ENCODE data around the gene SYT13. TPM values are rescaled to one million over a fixed set of nuclear protein-coding genes. Genes with fewer than 3 reads are reported as not detected.
A peak's percentile ranks its signal among the peaks of the same experiment; 100 is the strongest.
"Not testable (repeated sequence)": the region's sequence is repeated elsewhere in the genome, so short reads cannot be mapped to it uniquely, and the experiment has no call there.

The SYT13 gene
- total and polyA plus RNA-seq, 9 donors, result 0.13 to 1.0 (median 0.43) TPM; not detected in 4

DNA sequence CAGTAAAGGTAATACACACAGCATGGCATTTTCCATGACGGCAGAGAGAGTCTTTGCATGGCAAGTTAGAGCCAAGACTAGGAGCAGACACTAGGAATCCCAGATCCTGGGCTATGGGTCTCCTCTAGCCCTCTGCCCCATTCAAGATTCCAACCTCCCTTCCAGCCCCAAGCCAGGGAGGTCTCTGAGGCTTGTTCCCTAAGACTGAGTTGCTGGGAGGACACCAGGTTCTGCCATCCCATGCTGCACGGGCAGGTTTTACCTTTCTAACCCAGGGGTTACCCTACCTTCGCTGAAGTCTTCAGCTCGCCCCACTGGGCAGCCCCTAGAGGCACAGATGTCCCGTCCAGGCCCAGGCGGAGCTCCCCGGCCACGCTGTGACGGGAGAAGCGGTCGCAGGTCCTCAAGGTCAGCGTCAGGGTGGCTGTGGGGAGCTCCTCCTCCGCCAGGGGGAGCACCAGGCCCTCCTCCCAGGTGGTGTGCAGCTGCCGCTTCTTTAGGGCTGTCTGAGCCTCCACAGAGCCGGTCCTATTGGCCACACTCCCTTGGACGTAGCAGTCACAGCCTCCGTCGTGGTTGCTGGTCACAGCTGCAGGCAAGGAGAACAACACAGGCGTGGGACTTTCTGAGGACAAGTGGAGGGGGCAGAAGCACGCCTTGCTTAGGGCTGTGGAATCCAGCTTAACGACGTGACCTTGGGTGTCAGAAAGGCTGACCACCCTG lies 33.8 kb downstream of the SYT13 start:
- WGBS, 3 donors, result 48 to 73% (median 64%) methylated on average over 18 to 22 of the region's 22 CpGs
- H3K27ac ChIP-seq, result no peak overlapping the region
- no peaks in the 10 kb centered on the region for H3K9me3 ChIP-seq
- no peaks in the 10 kb centered on the region for H3K36me3 ChIP-seq
- intact Hi-C loops (cut with DNase I), result loop anchor here in 1 of 4 donors (10.0 kb wide), 1 partner anchor 317 kb away; no protein-coding TSS in a partner anchor
- no peaks in the 10 kb centered on the region for H3K27me3 ChIP-seq
- H3K4me3 ChIP-seq, result no peak overlapping the region
- TF ChIP-seq, protein P1, sequence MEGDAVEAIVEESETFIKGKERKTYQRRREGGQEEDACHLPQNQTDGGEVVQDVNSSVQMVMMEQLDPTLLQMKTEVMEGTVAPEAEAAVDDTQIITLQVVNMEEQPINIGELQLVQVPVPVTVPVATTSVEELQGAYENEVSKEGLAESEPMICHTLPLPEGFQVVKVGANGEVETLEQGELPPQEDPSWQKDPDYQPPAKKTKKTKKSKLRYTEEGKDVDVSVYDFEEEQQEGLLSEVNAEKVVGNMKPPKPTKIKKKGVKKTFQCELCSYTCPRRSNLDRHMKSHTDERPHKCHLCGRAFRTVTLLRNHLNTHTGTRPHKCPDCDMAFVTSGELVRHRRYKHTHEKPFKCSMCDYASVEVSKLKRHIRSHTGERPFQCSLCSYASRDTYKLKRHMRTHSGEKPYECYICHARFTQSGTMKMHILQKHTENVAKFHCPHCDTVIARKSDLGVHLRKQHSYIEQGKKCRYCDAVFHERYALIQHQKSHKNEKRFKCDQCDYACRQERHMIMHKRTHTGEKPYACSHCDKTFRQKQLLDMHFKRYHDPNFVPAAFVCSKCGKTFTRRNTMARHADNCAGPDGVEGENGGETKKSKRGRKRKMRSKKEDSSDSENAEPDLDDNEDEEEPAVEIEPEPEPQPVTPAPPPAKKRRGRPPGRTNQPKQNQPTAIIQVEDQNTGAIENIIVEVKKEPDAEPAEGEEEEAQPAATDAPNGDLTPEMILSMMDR (IDR thresholded peaks at IDR 0.05), result no peak
- TF ChIP-seq EP300 (IDR thresholded peaks at IDR 0.05), result no peak
- TF ChIP-seq POLR2A (IDR thresholded peaks at IDR 0.05), result no peak
- no peaks in the 10 kb centered on the region for H3K4me1 ChIP-seq (ENCODE audit: insufficient read depth)
- peak in 2 of 5 donors; percentile 20 to 40 for DNase-seq

DNA sequence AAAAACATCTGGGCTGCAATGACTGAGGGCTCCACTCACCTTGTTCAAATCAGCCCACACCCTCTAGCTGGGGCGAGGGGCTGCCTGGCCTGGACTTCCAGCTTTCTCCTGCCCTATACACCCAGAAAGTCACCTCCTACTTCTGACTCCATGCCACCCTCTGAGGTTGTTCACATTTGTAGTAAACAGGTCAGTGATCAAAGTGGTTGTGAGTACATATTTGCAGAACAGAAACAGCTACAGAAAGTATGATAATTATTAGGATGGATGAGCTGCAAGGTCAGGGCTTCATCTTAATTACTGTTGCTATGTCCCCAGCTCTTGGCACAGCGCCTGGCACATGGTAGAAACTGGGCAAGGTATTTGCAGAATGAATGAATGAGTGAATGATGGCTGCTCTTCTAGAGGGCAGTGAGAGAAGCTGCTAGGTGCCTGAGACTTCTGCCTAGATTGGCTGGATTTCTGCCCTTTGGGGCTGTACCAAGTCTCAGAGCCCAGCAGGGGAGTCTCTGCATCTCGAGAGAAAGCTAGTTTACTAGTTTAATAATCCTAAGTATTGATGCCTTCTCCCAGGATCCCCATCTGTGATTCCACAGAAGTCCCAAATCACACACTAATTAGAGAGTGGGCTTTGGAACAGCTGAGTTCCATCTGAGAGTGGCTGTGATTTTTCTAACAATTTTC lies 36.0 kb downstream of the SYT13 start:
- Histone ChIP-seq H3K36me3 (no peaks in the 10 kb centered on the region), H3K27me3 (no peaks in the 10 kb centered on the region), H3K9me3 (no peaks in the 10 kb centered on the region), H3K27ac (no peak overlapping the region), H3K4me1 (ENCODE audit: insufficient read depth) (no peaks in the 10 kb centered on the region), H3K4me3 (no peak overlapping the region)
- intact Hi-C loops (cut with DNase I), result loop anchor here in 1 of 4 donors (10.0 kb wide), 1 partner anchor 315 kb away; no protein-coding TSS in a partner anchor
- 30 to 46% (median 33%) methylated on average over 3 of the region's 3 CpGs for WGBS, 3 donors
- DNase-seq, result no peak
- TF ChIP-seq POLR2A (IDR thresholded peaks at IDR 0.05) (no peak), EP300 (IDR thresholded peaks at IDR 0.05) (no peak)
- TF ChIP-seq, protein P1 (IDR thresholded peaks at IDR 0.05), result no peak

DNA sequence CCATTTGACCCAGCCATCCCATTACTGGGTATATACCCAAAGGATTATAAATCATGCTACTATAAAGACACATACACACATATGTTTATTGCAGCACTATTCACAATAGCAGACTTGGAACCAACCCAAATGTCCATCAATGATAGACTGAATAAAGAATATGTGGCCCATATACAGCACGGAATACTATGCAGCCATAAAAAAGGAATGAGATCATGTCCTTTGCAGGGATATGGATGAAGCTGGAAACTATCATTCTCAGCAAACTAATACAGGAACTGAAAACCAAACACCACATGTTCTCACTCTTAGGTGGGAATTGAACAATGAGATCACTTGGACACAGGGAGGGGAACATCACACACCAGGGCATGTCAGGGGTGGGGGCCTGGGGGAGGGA lies 36.8 kb downstream of the SYT13 start:
- intact Hi-C loops (cut with DNase I); H3K36me3 ChIP-seq; DNase-seq; H3K4me3 ChIP-seq; H3K9me3 ChIP-seq; H3K27ac ChIP-seq; H3K4me1 ChIP-seq (ENCODE audit: insufficient read depth); H3K27me3 ChIP-seq: not testable (repeated sequence)
- 87 to 96% (median 91%) methylated on average over 1 of the region's 1 CpG for WGBS, 3 donors

DNA sequence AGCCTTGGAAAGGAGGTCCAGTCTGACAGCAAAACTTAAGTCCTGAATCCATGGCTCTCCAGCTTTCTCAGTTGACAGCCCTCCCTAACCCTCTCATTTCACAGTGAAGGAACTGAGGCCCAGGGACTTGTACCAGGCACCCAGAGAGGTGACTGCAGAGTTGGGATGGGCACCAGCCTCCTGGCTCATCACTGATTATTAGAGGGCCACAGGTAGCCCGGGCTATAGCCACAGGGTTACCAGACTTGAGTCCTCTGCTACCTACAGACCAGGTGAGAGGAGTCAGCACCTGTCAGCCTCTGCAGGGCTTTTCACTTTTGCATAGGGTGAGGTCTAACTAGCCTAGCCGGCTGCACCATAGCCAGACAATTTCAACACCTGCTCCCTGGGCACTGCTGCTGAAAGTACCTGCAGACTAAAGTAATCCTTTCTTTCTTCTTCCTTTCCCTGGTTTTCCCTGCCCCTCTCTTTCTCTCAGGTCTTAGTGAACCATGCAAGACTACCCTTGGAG lies 37.6 kb downstream of the SYT13 start:
- TF ChIP-seq, protein P1 (IDR thresholded peaks at IDR 0.05), result no peak
- TF ChIP-seq EP300 (IDR thresholded peaks at IDR 0.05) (no peak), POLR2A (IDR thresholded peaks at IDR 0.05) (no peak)
- Histone ChIP-seq H3K36me3 (no peaks in the 10 kb centered on the region), H3K4me1 (ENCODE audit: insufficient read depth) (no peaks in the 10 kb centered on the region), H3K27ac (no peak overlapping the region), H3K9me3 (no peaks in the 10 kb centered on the region), H3K4me3 (no peak overlapping the region), H3K27me3 (no peaks in the 10 kb centered on the region)
- WGBS, 3 donors, result 79 to 91% (median 89%) methylated on average over 2 of the region's 2 CpGs
- intact Hi-C loops (cut with DNase I), result no loop called here
- DNase-seq, result no peak

DNA sequence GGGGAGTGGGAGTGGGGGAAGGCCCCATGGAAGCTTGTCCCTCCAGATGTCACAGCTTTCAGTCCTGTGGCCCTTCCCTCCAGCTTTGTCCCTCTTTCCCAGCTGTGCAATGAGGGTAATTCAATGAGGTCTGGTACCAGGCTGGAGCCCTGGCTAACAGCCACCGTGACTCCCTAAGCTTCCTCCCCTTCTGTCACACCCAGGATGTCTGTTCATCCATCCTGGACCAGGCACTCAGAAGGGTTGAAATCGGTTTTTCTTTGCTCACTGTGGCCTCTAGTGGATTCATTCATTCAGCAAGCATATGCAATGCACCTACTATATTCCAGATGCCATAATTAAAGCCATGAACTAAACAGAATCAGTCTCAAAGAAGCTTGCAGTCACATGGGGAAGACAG lies 38.7 kb downstream of the SYT13 start:
- Histone ChIP-seq H3K27me3 (no peaks in the 10 kb centered on the region), H3K36me3 (no peaks in the 10 kb centered on the region), H3K4me3 (no peak overlapping the region), H3K27ac (no peak overlapping the region), H3K9me3 (no peaks in the 10 kb centered on the region), H3K4me1 (ENCODE audit: insufficient read depth) (no peaks in the 10 kb centered on the region)
- 20 to 45% (median 28%) methylated on average over 2 of the region's 2 CpGs for WGBS, 3 donors
- no peak for DNase-seq
- intact Hi-C loops (cut with DNase I), result no loop called here
- no peak for TF ChIP-seq EP300 (IDR thresholded peaks at IDR 0.05)
- TF ChIP-seq, protein P1 (IDR thresholded peaks at IDR 0.05), result no peak
- no peak for TF ChIP-seq POLR2A (IDR thresholded peaks at IDR 0.05)
